ENCODE measurements around the gene MVP.

MVP gene

DNA sequence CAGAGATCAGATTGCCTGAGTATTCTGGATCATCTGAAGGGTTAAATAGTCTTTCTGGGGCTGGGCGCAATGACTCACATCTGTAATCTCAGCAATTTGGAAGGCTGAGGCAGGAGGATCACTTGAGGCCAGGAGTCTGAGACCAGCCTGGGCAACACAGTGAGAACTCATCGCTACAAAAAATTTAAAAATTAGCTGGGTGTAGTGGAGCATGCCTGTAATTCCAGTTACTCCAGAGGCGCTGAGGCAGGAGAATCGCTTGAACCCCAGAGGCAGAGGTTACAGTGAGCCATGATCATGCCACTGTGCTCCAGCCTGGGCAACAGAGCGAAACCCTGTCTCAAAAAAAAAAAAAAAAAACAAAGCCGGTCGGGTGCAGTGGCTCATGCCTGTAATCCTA lies 15.7 kb downstream of the MVP start:
- no peak for ATAC-seq
- TF ChIP-seq ZFP30 (CRISPR knock-in tag; IDR thresholded peaks at IDR 0.05) (no peak), ISL1 (CRISPR knock-in tag; IDR thresholded peaks at IDR 0.05) (no peak), ZNF565 (CRISPR knock-in tag; conservative IDR thresholded peaks at IDR 0.05; ENCODE audit: low read depth) (no peak)
- TF ChIP-seq, protein P1, sequence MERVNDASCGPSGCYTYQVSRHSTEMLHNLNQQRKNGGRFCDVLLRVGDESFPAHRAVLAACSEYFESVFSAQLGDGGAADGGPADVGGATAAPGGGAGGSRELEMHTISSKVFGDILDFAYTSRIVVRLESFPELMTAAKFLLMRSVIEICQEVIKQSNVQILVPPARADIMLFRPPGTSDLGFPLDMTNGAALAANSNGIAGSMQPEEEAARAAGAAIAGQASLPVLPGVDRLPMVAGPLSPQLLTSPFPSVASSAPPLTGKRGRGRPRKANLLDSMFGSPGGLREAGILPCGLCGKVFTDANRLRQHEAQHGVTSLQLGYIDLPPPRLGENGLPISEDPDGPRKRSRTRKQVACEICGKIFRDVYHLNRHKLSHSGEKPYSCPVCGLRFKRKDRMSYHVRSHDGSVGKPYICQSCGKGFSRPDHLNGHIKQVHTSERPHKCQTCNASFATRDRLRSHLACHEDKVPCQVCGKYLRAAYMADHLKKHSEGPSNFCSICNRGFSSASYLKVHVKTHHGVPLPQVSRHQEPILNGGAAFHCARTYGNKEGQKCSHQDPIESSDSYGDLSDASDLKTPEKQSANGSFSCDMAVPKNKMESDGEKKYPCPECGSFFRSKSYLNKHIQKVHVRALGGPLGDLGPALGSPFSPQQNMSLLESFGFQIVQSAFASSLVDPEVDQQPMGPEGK (CRISPR knock-in tag; IDR thresholded peaks at IDR 0.05; ENCODE audit: borderline replicate concordance): no peak
- TF ChIP-seq, protein P2, sequence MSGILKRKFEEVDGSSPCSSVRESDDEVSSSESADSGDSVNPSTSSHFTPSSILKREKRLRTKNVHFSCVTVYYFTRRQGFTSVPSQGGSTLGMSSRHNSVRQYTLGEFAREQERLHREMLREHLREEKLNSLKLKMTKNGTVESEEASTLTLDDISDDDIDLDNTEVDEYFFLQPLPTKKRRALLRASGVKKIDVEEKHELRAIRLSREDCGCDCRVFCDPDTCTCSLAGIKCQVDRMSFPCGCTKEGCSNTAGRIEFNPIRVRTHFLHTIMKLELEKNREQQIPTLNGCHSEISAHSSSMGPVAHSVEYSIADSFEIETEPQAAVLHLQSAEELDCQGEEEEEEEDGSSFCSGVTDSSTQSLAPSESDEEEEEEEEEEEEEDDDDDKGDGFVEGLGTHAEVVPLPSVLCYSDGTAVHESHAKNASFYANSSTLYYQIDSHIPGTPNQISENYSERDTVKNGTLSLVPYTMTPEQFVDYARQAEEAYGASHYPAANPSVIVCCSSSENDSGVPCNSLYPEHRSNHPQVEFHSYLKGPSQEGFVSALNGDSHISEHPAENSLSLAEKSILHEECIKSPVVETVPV (CRISPR knock-in tag; IDR thresholded peaks at IDR 0.05): no peak

DNA sequence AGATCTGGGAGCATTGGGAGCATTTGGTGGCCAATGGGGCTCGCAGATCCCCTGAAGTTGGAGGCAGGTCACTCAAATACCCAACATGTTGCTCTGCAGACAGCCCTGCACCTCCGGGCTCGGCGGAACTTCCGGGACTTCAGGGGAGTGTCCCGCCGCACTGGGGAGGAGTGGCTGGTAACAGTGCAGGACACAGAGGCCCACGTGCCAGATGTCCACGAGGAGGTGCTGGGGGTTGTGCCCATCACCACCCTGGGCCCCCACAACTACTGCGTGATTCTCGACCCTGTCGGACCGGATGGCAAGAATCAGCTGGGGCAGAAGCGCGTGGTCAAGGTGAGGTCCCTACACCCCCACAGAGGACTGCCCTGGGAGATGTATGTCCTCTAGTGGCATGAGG lies 16.4 kb downstream of the MVP start:
- no peak for ATAC-seq
- TF ChIP-seq GLIS3 (CRISPR knock-in tag; IDR thresholded peaks at IDR 0.05) (no peak), CSDC2 (CRISPR knock-in tag; IDR thresholded peaks at IDR 0.05) (no peak), ZC3H10 (CRISPR knock-in tag; IDR thresholded peaks at IDR 0.05) (no peak), BACH2 (CRISPR knock-in tag; IDR thresholded peaks at IDR 0.05; ENCODE audit: borderline replicate concordance) (no peak), ZNF8 (CRISPR knock-in tag; IDR thresholded peaks at IDR 0.05) (no peak)
- TF ChIP-seq, protein P3, sequence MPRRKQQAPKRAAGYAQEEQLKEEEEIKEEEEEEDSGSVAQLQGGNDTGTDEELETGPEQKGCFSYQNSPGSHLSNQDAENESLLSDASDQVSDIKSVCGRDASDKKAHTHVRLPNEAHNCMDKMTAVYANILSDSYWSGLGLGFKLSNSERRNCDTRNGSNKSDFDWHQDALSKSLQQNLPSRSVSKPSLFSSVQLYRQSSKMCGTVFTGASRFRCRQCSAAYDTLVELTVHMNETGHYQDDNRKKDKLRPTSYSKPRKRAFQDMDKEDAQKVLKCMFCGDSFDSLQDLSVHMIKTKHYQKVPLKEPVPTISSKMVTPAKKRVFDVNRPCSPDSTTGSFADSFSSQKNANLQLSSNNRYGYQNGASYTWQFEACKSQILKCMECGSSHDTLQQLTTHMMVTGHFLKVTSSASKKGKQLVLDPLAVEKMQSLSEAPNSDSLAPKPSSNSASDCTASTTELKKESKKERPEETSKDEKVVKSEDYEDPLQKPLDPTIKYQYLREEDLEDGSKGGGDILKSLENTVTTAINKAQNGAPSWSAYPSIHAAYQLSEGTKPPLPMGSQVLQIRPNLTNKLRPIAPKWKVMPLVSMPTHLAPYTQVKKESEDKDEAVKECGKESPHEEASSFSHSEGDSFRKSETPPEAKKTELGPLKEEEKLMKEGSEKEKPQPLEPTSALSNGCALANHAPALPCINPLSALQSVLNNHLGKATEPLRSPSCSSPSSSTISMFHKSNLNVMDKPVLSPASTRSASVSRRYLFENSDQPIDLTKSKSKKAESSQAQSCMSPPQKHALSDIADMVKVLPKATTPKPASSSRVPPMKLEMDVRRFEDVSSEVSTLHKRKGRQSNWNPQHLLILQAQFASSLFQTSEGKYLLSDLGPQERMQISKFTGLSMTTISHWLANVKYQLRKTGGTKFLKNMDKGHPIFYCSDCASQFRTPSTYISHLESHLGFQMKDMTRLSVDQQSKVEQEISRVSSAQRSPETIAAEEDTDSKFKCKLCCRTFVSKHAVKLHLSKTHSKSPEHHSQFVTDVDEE (CRISPR knock-in tag; IDR thresholded peaks at IDR 0.05): no peak
- TF ChIP-seq, protein P4, sequence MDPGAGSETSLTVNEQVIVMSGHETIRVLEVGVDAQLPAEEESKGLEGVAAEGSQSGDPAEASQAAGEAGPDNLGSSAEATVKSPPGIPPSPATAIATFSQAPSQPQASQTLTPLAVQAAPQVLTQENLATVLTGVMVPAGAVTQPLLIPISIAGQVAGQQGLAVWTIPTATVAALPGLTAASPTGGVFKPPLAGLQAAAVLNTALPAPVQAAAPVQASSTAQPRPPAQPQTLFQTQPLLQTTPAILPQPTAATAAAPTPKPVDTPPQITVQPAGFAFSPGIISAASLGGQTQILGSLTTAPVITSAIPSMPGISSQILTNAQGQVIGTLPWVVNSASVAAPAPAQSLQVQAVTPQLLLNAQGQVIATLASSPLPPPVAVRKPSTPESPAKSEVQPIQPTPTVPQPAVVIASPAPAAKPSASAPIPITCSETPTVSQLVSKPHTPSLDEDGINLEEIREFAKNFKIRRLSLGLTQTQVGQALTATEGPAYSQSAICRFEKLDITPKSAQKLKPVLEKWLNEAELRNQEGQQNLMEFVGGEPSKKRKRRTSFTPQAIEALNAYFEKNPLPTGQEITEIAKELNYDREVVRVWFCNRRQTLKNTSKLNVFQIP (CRISPR knock-in tag; IDR thresholded peaks at IDR 0.05; ENCODE audit: borderline replicate concordance, low read depth): no peak

DNA sequence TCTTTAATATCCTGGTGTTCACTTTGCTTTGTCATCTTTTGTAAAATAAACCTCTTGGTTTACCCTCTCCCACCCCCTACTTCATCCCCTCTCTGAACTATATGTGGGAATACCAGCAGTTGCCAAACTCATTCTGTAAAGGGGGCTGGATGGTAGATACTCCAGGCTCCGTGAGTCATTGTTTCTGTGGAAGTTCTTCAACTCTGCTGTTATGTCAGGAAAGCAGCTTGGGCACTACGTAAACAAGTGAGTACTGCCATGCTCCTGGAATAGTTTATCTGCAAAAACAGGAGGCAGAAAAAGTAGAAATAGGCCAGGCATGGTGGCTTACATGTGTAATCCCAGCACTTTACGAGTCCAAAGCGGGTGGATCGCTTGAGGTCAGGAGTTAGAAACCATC lies 17.6 kb downstream of the MVP start:
- TF ChIP-seq, protein P5, sequence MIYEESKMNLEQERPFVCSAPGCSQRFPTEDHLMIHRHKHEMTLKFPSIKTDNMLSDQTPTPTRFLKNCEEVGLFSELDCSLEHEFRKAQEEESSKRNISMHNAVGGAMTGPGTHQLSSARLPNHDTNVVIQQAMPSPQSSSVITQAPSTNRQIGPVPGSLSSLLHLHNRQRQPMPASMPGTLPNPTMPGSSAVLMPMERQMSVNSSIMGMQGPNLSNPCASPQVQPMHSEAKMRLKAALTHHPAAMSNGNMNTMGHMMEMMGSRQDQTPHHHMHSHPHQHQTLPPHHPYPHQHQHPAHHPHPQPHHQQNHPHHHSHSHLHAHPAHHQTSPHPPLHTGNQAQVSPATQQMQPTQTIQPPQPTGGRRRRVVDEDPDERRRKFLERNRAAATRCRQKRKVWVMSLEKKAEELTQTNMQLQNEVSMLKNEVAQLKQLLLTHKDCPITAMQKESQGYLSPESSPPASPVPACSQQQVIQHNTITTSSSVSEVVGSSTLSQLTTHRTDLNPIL (CRISPR knock-in tag; IDR thresholded peaks at IDR 0.05; ENCODE audit: low read depth): no peak
- TF ChIP-seq ZFP30 (CRISPR knock-in tag; IDR thresholded peaks at IDR 0.05): no peak
- no peak for ATAC-seq

DNA sequence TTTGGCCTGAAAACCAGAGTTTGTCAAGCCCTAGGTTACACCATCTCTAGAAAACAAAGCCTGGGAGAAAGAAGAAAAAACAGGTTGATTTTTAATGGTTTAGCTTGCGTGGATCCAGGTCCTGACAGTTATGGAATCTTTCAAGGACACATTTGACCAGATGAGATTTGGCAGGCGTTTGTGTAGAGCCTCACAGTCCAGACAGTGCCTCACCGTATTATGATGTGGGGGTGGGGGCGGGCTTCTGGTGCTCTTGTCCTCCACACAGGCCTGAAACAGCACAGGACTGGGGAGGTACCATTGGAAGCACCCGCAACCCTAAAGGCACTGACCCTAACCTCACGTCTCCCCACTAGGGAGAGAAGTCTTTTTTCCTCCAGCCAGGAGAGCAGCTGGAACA lies 19.6 kb downstream of the MVP start:
- no peak for ATAC-seq
- TF ChIP-seq, protein P5 (CRISPR knock-in tag; IDR thresholded peaks at IDR 0.05; ENCODE audit: low read depth): no peak
- TF ChIP-seq GLIS3 (CRISPR knock-in tag; IDR thresholded peaks at IDR 0.05): no peak
- TF ChIP-seq, protein P4 (CRISPR knock-in tag; IDR thresholded peaks at IDR 0.05; ENCODE audit: borderline replicate concordance, low read depth): no peak
- TF ChIP-seq TCF4 (CRISPR knock-in tag; IDR thresholded peaks at IDR 0.05; ENCODE audit: borderline replicate concordance): no peak
- TF ChIP-seq ZNF70 (CRISPR knock-in tag; IDR thresholded peaks at IDR 0.05): no peak
- no peak for TF ChIP-seq ESRRG (CRISPR knock-in tag; IDR thresholded peaks at IDR 0.05)
- no peak for TF ChIP-seq CSDC2 (CRISPR knock-in tag; IDR thresholded peaks at IDR 0.05)
- TF ChIP-seq, protein P1 (CRISPR knock-in tag; IDR thresholded peaks at IDR 0.05; ENCODE audit: borderline replicate concordance): no peak
- no peak for TF ChIP-seq OSR1 (CRISPR knock-in tag; IDR thresholded peaks at IDR 0.05)
- no peak for TF ChIP-seq PPARA (CRISPR knock-in tag; IDR thresholded peaks at IDR 0.05; ENCODE audit: borderline replicate concordance)
- TF ChIP-seq ZC3H10 (CRISPR knock-in tag; IDR thresholded peaks at IDR 0.05): no peak
- TF ChIP-seq, protein P3 (CRISPR knock-in tag; IDR thresholded peaks at IDR 0.05): no peak

Data from SK-N-SH treated with all-trans-retinoic acid at 6 μM for 48 hours (cell line).